ENCODE data around the gene KNDC1.

- no peak for TF ChIP-seq CTCF (IDR thresholded peaks at IDR 0.05)
- TF ChIP-seq POLR2A (IDR thresholded peaks at IDR 0.05): no peak
Measured at GRCh38 chr10:133264461-133264860, 104.4 kb downstream of the KNDC1 start.

Data from Peyer's patch (tissue), 4 donors.